GM12864 (cell line): ENCODE results near the gene CHCHD3.
A peak's percentile ranks its signal among the peaks of the same experiment; 100 is the strongest.

Source experiments
- DNase-seq: peaks from one replicate; pipeline ENCODE4 v3.0.0-alpha.2; 2011; ENCODE audit warnings: low read depth
- H3K4me3 ChIP-seq: 2 replicates; pipeline ENCODE4 v1.5.1; 2011; ENCODE audit warnings: mild to moderate bottlenecking, low read depth, low read length, control low read depth
- CTCF ChIP-seq: IDR thresholded peaks from 2 replicates; pipeline ENCODE4 v1.5.1; 2011; ENCODE audit warnings: low read depth, mild to moderate bottlenecking, moderate library complexity, low read length, control low read depth, inconsistent platforms; ENCODE audit errors: missing control alignments

Gene CHCHD3

GRCh38 chr7:133082390-133082766, 488 bp upstream of the CHCHD3 start:
- no peak for DNase-seq
- H3K4me3 ChIP-seq: no peak overlapping the region
- TF ChIP-seq CTCF: no peak

GRCh38 chr7:133081119-133081598, 731 bp downstream of the CHCHD3 start:
- no peak for DNase-seq
- no peak for TF ChIP-seq CTCF
- peak overlapping the region; percentile 76 for H3K4me3 ChIP-seq

- no peak for TF ChIP-seq CTCF
- no peak overlapping the region for H3K4me3 ChIP-seq
- DNase-seq: no peak
Measured at GRCh38 chr7:133079296-133079695, 2.6 kb downstream of the CHCHD3 start.

DNA sequence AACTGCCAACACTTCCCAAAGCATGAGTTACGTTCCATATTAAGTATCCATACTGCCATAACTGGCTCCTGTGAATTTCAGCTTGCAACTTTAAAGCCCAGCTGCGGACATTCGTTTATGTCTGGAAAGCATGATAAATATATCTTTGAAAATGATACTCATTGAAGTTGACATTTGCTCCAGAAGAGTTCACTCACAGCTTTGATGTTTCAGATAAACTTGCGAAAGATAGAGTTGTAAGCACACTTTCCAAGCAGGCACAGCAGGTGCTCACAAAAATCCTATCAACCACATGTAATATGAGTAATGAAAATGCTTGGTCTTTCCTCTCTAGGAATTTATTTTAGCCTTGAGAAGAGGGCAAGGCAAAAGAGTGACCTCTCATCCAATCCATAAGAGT, 4.5 kb downstream of the CHCHD3 start:
- no peak for DNase-seq
- no peak for TF ChIP-seq CTCF
- no peak overlapping the region for H3K4me3 ChIP-seq

DNA sequence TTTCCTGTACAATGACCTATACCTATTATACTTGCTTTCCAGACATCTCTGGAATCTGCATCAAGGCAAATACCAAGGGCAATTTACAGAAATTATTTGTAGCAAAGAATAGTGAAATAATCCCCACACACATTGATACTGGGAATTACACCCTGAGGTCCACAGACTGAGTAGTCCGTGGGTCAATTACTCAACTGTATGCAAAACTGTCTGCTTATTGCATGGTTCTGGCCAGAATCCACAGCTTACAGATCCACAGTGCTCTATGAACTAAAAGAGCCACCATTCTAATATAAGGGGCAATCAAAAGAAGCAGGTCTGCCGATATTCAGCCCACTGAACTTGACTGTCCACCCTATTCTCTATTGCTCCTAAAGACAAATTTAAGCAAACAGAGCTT, 5.7 kb downstream of the CHCHD3 start:
- no peak overlapping the region for H3K4me3 ChIP-seq
- no peak for TF ChIP-seq CTCF

GRCh38 chr7:133071506-133071905, 10.4 kb downstream of the CHCHD3 start:
- H3K4me3 ChIP-seq: no peak overlapping the region
- no peak for DNase-seq
- no peak for TF ChIP-seq CTCF

More for the DNA sequence above, 5.7 kb downstream of the CHCHD3 start:
- no peak for DNase-seq

GRCh38 chr7:133070562-133070961, 11.3 kb downstream of the CHCHD3 start:
- TF ChIP-seq CTCF: no peak
- no peak for DNase-seq
- H3K4me3 ChIP-seq: no peak overlapping the region
